ENCODE measurements around the gene ZC3H7A. TPM values are rescaled to one million over a fixed set of nuclear protein-coding genes. Genes with fewer than 3 reads are reported as not detected.

The ZC3H7A gene
- total and polyA plus RNA-seq, 9 of the 15 experiments (the other 6 are each of a cell fraction or from before 2014, with no cell fraction given): 19.8 to 49.1 (median 28.2) TPM

DNA sequence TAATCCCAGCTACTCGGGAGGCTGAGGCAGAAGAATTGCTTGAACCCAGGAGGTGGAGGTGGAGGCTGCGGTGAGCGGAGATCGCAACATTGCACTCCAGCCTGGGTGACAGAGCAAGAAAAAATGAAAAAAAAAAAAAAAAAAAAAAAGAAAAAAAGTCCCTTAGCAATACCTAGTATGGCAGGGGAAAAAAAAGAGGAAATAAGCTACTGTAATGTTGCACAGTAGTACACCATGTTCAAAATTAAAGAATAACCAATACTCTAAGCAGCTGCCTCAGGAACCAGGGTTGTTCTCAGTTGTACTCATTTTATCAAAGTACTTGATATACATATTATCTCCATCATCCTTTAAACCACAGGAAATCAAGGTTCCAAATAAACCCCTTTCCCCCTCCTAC, 37.1 kb downstream of the ZC3H7A start:
- H2AFZ ChIP-seq (ENCODE audit: low read depth, low read length): no peak overlapping the region
- POLR2A ChIA-PET: interaction anchor here (1.6 kb wide), 1 partner anchor 17 kb away, joined by 7 read pairs; the partner anchor contains the start of gene TXNDC11
- no peak for DNase-seq (ENCODE audit: extremely low read depth in 1 of 4, low spot score in 3 of 4)
- FAIRE-seq: no peak
- peaks cover 87% of the 10 kb centered on the region for H3K36me3 ChIP-seq (ENCODE audit: control insufficient read depth, insufficient read depth, low read length)
- CTCF ChIA-PET (ENCODE audit: low intra/inter-chr PET ratio): no interaction called here
- H3K27me3 ChIP-seq (ENCODE audit: control insufficient read depth in 2 of 2, insufficient read depth in 2 of 2, low read length in 2 of 2): no peaks in the 10 kb centered on the region
- no peaks in the 10 kb centered on the region for H3K79me2 ChIP-seq (ENCODE audit: control insufficient read depth, insufficient read depth, low read length)
- ATAC-seq: no peak
- H3K9ac ChIP-seq (ENCODE audit: insufficient read depth in 1 of 2, low read depth in 2 of 2, low read length in 2 of 2): no peak overlapping the region
- no peak overlapping the region for H3K4me3 ChIP-seq
- TF ChIP-seq ZNF224 (CRISPR knock-in tag; IDR thresholded peaks at IDR 0.05) (no peak), TCF7L2 (IDR thresholded peaks at IDR 0.05; ENCODE audit: low read depth, low read length) (no peak), ZBTB7A (IDR thresholded peaks at IDR 0.05; ENCODE audit: borderline replicate concordance, control insufficient read depth, low read depth, low read length) (no peak), ZBTB11 (CRISPR knock-in tag; IDR thresholded peaks at IDR 0.05) (no peak), NR1H2 (CRISPR knock-in tag; IDR thresholded peaks at IDR 0.05) (no peak), ARID4B (CRISPR knock-in tag; IDR thresholded peaks at IDR 0.05) (no peak), MTF1 (CRISPR knock-in tag; IDR thresholded peaks at IDR 0.05; ENCODE audit: borderline replicate concordance) (no peak), ZNF133 (CRISPR knock-in tag; IDR thresholded peaks at IDR 0.05) (no peak), NR2F6 (CRISPR knock-in tag; IDR thresholded peaks at IDR 0.05) (no peak)
- TF ChIP-seq, protein P1, sequence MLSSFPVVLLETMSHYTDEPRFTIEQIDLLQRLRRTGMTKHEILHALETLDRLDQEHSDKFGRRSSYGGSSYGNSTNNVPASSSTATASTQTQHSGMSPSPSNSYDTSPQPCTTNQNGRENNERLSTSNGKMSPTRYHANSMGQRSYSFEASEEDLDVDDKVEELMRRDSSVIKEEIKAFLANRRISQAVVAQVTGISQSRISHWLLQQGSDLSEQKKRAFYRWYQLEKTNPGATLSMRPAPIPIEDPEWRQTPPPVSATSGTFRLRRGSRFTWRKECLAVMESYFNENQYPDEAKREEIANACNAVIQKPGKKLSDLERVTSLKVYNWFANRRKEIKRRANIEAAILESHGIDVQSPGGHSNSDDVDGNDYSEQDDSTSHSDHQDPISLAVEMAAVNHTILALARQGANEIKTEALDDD (IDR thresholded peaks at IDR 0.05): no peak
- TF ChIP-seq, protein P2, sequence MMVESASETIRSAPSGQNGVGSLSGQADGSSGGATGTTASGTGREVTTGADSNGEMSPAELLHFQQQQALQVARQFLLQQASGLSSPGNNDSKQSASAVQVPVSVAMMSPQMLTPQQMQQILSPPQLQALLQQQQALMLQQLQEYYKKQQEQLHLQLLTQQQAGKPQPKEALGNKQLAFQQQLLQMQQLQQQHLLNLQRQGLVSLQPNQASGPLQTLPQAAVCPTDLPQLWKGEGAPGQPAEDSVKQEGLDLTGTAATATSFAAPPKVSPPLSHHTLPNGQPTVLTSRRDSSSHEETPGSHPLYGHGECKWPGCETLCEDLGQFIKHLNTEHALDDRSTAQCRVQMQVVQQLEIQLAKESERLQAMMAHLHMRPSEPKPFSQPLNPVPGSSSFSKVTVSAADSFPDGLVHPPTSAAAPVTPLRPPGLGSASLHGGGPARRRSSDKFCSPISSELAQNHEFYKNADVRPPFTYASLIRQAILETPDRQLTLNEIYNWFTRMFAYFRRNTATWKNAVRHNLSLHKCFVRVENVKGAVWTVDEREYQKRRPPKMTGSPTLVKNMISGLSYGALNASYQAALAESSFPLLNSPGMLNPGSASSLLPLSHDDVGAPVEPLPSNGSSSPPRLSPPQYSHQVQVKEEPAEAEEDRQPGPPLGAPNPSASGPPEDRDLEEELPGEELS (CRISPR knock-in tag; IDR thresholded peaks at IDR 0.05; ENCODE audit: borderline replicate concordance): no peak
- H3K9me3 ChIP-seq (replicated peaks; ENCODE audit: control insufficient read depth, insufficient read depth, low read depth, low read length): no peaks in the 10 kb centered on the region
- no TSS peak for BruUV-seq (replicated peaks)
- no peak overlapping the region for H3K4me2 ChIP-seq (ENCODE audit: insufficient read depth, low read length)
- peaks cover 4% of the 10 kb centered on the region; the same call in 1 of the 2 replicates for H4K20me1 ChIP-seq (replicated peaks; ENCODE audit: control insufficient read depth, insufficient read depth, low read length)
- 95% methylated on average over 2 of the region's 4 CpGs for WGBS (ENCODE audit: insufficient coverage, low coverage, missing lambda C conversion rate)
- intact Hi-C loops (cut with micrococcal nuclease): no loop called here
- H3K9me1 ChIP-seq (ENCODE audit: control insufficient read depth, insufficient read depth, low read length): no peaks in the 10 kb centered on the region
- H3K27ac ChIP-seq (ENCODE audit: extremely low read depth, low read depth, low read length): no peak overlapping the region
- H3K4me1 ChIP-seq (replicated peaks in 1 of 2; ENCODE audit: control insufficient read depth in 2 of 2, insufficient read depth in 2 of 2, low read length in 2 of 2): no peaks in the 10 kb centered on the region
- in situ Hi-C loops (cut with MboI): no loop called here
